Measurements from ENCODE around the gene OPA3. TPM values are rescaled to one million over a fixed set of nuclear protein-coding genes. Genes with fewer than 3 reads are reported as not detected.

The OPA3 gene
- total RNA-seq, 1 experiment from 2014 or later: 8.6 TPM

- Histone ChIP-seq H3K36me3 (no peaks in the 10 kb centered on the region), H3K27me3 (peaks cover 3% of the 10 kb centered on the region; the same call in 1 of the 2 replicates), H3K4me3 (peak overlapping the region; percentile 50), H3K9me3 (replicated peaks) (no peaks in the 10 kb centered on the region), H3K4me1 (no peaks in the 10 kb centered on the region; the same call in 1 of the 2 replicates), H3K27ac (no peak overlapping the region)
- DNase-seq: peak; percentile 73 to 89
These were observed 22.7 kb upstream of the OPA3 start for GRCh38 chr19:45607071-45608029.

- H3K36me3 ChIP-seq: no peaks in the 10 kb centered on the region
- H3K27ac ChIP-seq: no peak within 1 kb of the TSS
- peak within 1 kb of the TSS; percentile 39 for H3K4me3 ChIP-seq
- H3K4me1 ChIP-seq: peaks cover 13% of the 10 kb centered on the region
- peak; percentile 48 to 55 for DNase-seq
- H3K27me3 ChIP-seq: peaks cover 38% of the 10 kb centered on the region
- no peaks in the 10 kb centered on the region for H3K9me3 ChIP-seq (replicated peaks)
These were observed 17.1 kb upstream of the OPA3 start, which contains the start of gene GPR4 for GRCh38 chr19:45601524-45602374. TSS of gene GPR4 (minus strand) at chr19:45602212. CDS start at chr19:45591866, 10,346 bp downstream.

- DNase-seq: no peak
- no peaks in the 10 kb centered on the region for H3K36me3 ChIP-seq
- H3K4me3 ChIP-seq: peak overlapping the region; percentile 39
- H3K27me3 ChIP-seq: peaks cover 38% of the 10 kb centered on the region
- H3K9me3 ChIP-seq (replicated peaks): no peaks in the 10 kb centered on the region
- H3K4me1 ChIP-seq: peaks cover 13% of the 10 kb centered on the region; the same call in 1 of the 2 replicates
- no peak overlapping the region for H3K27ac ChIP-seq
These were observed 16.5 kb upstream of the OPA3 start for GRCh38 chr19:45601115-45601514.

- peaks cover 38% of the 10 kb centered on the region for H3K27me3 ChIP-seq
These were observed 15.8 kb upstream of the OPA3 start for GRCh38 chr19:45600340-45600885.

GRCh38 chr19:45599286-45599685 is 14.7 kb upstream of the OPA3 start:
- H3K36me3 ChIP-seq: no peaks in the 10 kb centered on the region
- no peak for DNase-seq
- H3K4me1 ChIP-seq: peaks cover 13% of the 10 kb centered on the region; the same call in 1 of the 2 replicates
- H3K4me3 ChIP-seq: no peak overlapping the region
- no peaks in the 10 kb centered on the region for H3K9me3 ChIP-seq (replicated peaks)
- H3K27me3 ChIP-seq: peaks cover 38% of the 10 kb centered on the region
- no peak overlapping the region for H3K27ac ChIP-seq

More at GRCh38 chr19:45600340-45600885, 15.8 kb upstream of the OPA3 start:
- no peaks in the 10 kb centered on the region for H3K9me3 ChIP-seq (replicated peaks)
- H3K36me3 ChIP-seq: no peaks in the 10 kb centered on the region
- no peak overlapping the region for H3K4me3 ChIP-seq
- no peak for DNase-seq
- H3K27ac ChIP-seq: no peak overlapping the region
- H3K4me1 ChIP-seq: peaks cover 13% of the 10 kb centered on the region; the same call in 1 of the 2 replicates

GRCh38 chr19:45598267-45599001 is 13.8 kb upstream of the OPA3 start:
- peak in 1 of 2 experiments; percentile 26 for DNase-seq
- H3K27ac ChIP-seq: no peak overlapping the region
- H3K9me3 ChIP-seq (replicated peaks): no peaks in the 10 kb centered on the region
- H3K27me3 ChIP-seq: peaks cover 38% of the 10 kb centered on the region
- H3K4me3 ChIP-seq: peak overlapping the region; percentile 36
- no peaks in the 10 kb centered on the region for H3K36me3 ChIP-seq
- peaks cover 13% of the 10 kb centered on the region; the same call in 1 of the 2 replicates for H3K4me1 ChIP-seq

GRCh38 chr19:45597425-45598111 is 13.0 kb upstream of the OPA3 start:
- Histone ChIP-seq H3K9me3 (replicated peaks) (no peaks in the 10 kb centered on the region), H3K4me3 (peak overlapping the region; percentile 36), H3K4me1 (peaks cover 13% of the 10 kb centered on the region; the same call in 1 of the 2 replicates), H3K27ac (no peak overlapping the region), H3K36me3 (no peaks in the 10 kb centered on the region), H3K27me3 (peaks cover 37% of the 10 kb centered on the region)
- DNase-seq: no peak

- DNase-seq: no peak
- peaks cover 24% of the 10 kb centered on the region for H3K27me3 ChIP-seq
These were observed 11.2 kb upstream of the OPA3 start for GRCh38 chr19:45595814-45596213.

GRCh38 chr19:45593520-45593919 is 8.9 kb upstream of the OPA3 start:
- DNase-seq: no peak
- H3K4me3 ChIP-seq: no peak overlapping the region
- H3K27ac ChIP-seq: no peak overlapping the region
- peaks cover 13% of the 10 kb centered on the region for H3K27me3 ChIP-seq
- H3K4me1 ChIP-seq: no peaks in the 10 kb centered on the region; the same call in 1 of the 2 replicates
- H3K9me3 ChIP-seq (replicated peaks): no peaks in the 10 kb centered on the region
- no peaks in the 10 kb centered on the region for H3K36me3 ChIP-seq

More at GRCh38 chr19:45595814-45596213, 11.2 kb upstream of the OPA3 start:
- Histone ChIP-seq H3K9me3 (replicated peaks) (no peaks in the 10 kb centered on the region), H3K4me1 (peaks cover 7% of the 10 kb centered on the region; the same call in 1 of the 2 replicates), H3K36me3 (no peaks in the 10 kb centered on the region), H3K4me3 (no peak overlapping the region), H3K27ac (no peak overlapping the region)

GRCh38 chr19:45592366-45592765 is 7.8 kb upstream of the OPA3 start:
- DNase-seq: no peak
- Histone ChIP-seq H3K27ac (no peak overlapping the region), H3K27me3 (peaks cover 1% of the 10 kb centered on the region; the same call in 1 of the 2 replicates), H3K36me3 (no peaks in the 10 kb centered on the region), H3K9me3 (replicated peaks) (no peaks in the 10 kb centered on the region), H3K4me1 (no peaks in the 10 kb centered on the region), H3K4me3 (no peak overlapping the region)

GRCh38 chr19:45591638-45592005 is 7.0 kb upstream of the OPA3 start:
- H3K9me3 ChIP-seq (replicated peaks): no peaks in the 10 kb centered on the region
- no peak overlapping the region for H3K4me3 ChIP-seq
- H3K27ac ChIP-seq: no peak overlapping the region
- no peak for DNase-seq
- no peaks in the 10 kb centered on the region for H3K27me3 ChIP-seq
- no peaks in the 10 kb centered on the region for H3K36me3 ChIP-seq
- H3K4me1 ChIP-seq: no peaks in the 10 kb centered on the region

GRCh38 chr19:45591004-45591637 is 6.5 kb upstream of the OPA3 start:
- Histone ChIP-seq H3K4me1 (no peaks in the 10 kb centered on the region), H3K4me3 (no peak overlapping the region), H3K27ac (no peak overlapping the region), H3K9me3 (replicated peaks) (no peaks in the 10 kb centered on the region), H3K36me3 (no peaks in the 10 kb centered on the region), H3K27me3 (no peaks in the 10 kb centered on the region)
- peak in 1 of 2 experiments; percentile 47 for DNase-seq

Data from SJCRH30 (cell line).